ENCODE data around the gene SORBS1.

The SORBS1 gene

DNA sequence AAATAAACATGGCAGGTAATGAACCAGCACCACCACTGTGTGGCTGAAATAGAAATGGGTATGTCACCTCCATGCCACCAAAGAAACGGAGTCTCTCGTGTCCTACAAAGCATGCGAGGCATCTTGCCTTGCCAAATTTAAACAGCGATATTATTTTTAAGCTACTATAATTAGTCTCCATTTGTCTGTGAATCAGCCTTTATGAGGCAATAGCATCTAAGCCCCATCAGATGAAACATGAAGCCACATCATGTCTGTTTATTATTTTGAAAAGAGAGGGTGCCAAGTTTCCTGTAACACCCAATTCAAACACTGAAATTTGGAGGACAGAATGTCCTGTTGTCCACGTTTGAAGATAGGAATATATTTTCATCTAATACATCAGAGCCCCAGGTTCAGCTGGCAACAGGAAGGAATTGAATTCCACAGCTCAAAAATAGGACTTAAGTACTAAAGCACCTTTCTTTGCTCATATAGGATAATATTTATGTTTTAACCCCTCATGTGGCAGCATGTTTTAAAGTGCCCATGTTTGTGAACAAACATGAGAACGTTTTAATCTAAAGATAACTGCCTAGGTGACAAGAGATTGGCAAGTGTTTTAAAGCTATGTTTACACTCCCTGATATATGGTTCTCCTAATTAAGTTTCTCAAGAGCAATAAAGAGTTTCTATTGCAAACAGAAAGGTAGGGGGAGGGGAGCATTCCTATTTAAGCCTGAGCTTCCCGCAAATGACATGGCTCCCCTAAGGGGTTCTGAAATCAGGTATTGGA is 86.8 kb downstream of the SORBS1 start:
- H3K79me2 ChIP-seq (ENCODE audit: insufficient read depth, low read length) = no peaks in the 10 kb centered on the region
- no peaks in the 10 kb centered on the region for H3K36me3 ChIP-seq (ENCODE audit: low read length)
- H2AFZ ChIP-seq (ENCODE audit: low read depth, low read length, severe bottlenecking) = no peak overlapping the region
- TF ChIP-seq, protein P1, sequence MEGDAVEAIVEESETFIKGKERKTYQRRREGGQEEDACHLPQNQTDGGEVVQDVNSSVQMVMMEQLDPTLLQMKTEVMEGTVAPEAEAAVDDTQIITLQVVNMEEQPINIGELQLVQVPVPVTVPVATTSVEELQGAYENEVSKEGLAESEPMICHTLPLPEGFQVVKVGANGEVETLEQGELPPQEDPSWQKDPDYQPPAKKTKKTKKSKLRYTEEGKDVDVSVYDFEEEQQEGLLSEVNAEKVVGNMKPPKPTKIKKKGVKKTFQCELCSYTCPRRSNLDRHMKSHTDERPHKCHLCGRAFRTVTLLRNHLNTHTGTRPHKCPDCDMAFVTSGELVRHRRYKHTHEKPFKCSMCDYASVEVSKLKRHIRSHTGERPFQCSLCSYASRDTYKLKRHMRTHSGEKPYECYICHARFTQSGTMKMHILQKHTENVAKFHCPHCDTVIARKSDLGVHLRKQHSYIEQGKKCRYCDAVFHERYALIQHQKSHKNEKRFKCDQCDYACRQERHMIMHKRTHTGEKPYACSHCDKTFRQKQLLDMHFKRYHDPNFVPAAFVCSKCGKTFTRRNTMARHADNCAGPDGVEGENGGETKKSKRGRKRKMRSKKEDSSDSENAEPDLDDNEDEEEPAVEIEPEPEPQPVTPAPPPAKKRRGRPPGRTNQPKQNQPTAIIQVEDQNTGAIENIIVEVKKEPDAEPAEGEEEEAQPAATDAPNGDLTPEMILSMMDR (IDR thresholded peaks at IDR 0.05; ENCODE audit: insufficient read depth, low read length, poor library complexity, severe bottlenecking) = no peak
- TF ChIP-seq EZH2phosphoT487 (conservative IDR thresholded peaks at IDR 0.05; ENCODE audit: low read length) = no peak
- H3F3A ChIP-seq (ENCODE audit: insufficient read depth) = no peaks in the 10 kb centered on the region
- H3K27ac ChIP-seq (ENCODE audit: low read depth, low read length) = no peak overlapping the region
- H3K9me3 ChIP-seq (ENCODE audit: insufficient read depth, low read length) = no peaks in the 10 kb centered on the region
- no peak overlapping the region for H3K9ac ChIP-seq (ENCODE audit: low read length)
- H3K4me2 ChIP-seq (ENCODE audit: low read depth, low read length, poor library complexity, severe bottlenecking) = no peak overlapping the region
- no peak overlapping the region for H3K4me3 ChIP-seq (ENCODE audit: insufficient read depth, low read length, poor library complexity, severe bottlenecking)
- H3K27me3 ChIP-seq (ENCODE audit: low read length) = no peaks in the 10 kb centered on the region
- no peaks in the 10 kb centered on the region for H3K9me2 ChIP-seq (replicated peaks; ENCODE audit: insufficient read depth, low read length)
- no peaks in the 10 kb centered on the region for H4K20me1 ChIP-seq (ENCODE audit: low read depth, low read length)

DNA sequence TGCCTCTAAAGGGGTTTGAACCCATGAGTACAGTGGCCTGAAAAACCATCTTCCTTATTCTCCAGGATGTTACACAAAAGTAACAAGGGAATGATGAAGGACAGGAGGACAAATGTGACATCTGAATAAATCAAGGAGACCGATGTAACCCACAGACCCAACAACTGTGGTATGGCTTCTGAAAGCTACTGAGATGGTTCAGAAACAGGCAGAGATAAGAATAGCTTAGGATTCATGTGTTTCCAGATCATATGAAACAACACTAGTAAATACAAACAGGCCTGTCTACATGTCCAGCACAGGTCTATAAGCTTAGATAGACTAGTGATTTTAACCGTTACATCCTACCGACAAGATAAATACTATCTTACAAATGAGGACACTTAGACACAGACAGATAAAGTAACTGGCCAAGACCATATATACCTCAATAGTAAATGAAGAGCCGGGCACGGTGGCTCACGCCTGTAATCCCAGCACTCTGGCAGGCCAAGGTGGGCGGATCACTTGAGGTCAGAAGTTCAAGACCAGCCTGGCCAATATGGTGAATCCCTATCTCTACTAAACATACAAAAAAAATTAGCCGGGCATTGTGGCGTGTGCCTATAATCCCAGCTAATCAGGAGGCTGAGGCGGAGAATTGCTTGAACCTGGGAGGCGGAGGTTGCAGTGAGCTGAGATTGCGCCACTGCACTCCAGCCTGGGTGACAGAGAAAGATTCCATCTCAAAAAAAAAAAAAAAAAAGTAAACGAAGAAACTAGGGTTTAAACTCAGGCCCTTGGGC is 88.7 kb downstream of the SORBS1 start:
- Histone ChIP-seq H3K4me3 (ENCODE audit: insufficient read depth, low read length, poor library complexity, severe bottlenecking) (no peak overlapping the region), H3K36me3 (ENCODE audit: low read length) (no peaks in the 10 kb centered on the region), H3K27ac (ENCODE audit: low read depth, low read length) (no peak overlapping the region), H3K79me2 (ENCODE audit: insufficient read depth, low read length) (no peaks in the 10 kb centered on the region), H4K20me1 (ENCODE audit: low read depth, low read length) (no peaks in the 10 kb centered on the region), H3K27me3 (ENCODE audit: low read length) (no peaks in the 10 kb centered on the region), H3K9ac (ENCODE audit: low read length) (no peak overlapping the region), H3K4me2 (ENCODE audit: low read depth, low read length, poor library complexity, severe bottlenecking) (no peak overlapping the region), H3K9me2 (replicated peaks; ENCODE audit: insufficient read depth, low read length) (no peaks in the 10 kb centered on the region), H2AFZ (ENCODE audit: low read depth, low read length, severe bottlenecking) (no peak overlapping the region), H3K9me3 (ENCODE audit: insufficient read depth, low read length) (no peaks in the 10 kb centered on the region), H3F3A (ENCODE audit: insufficient read depth) (no peaks in the 10 kb centered on the region)
- no peak for TF ChIP-seq EZH2phosphoT487 (conservative IDR thresholded peaks at IDR 0.05; ENCODE audit: low read length)
- TF ChIP-seq, protein P1 (IDR thresholded peaks at IDR 0.05; ENCODE audit: insufficient read depth, low read length, poor library complexity, severe bottlenecking) = no peak

DNA sequence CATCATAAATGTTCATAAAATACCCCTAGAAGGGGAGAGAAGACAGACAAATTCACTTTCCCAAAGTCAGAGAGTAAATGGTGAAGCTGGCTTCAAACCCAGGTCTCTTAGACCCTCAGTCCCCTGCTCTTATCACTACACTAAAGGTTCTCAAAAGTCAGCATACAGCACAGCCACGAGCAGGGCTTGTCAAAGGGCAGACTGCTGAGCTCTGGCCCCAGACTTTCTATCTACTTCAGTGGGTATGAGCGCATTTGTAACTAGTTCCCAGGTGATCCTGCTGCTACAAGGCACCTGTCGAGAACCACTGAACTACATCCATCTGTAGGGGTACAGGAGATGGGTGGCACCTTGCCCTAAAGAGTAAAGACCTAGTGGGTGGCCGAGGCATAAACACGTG is 91.5 kb downstream of the SORBS1 start:
- H3K9me3 ChIP-seq (ENCODE audit: insufficient read depth, low read length) = no peaks in the 10 kb centered on the region
- no peak overlapping the region for H3K9ac ChIP-seq (ENCODE audit: low read length)
- H3K27me3 ChIP-seq (ENCODE audit: low read length) = no peaks in the 10 kb centered on the region
- H3K27ac ChIP-seq (ENCODE audit: low read depth, low read length) = no peak overlapping the region
- H3K79me2 ChIP-seq (ENCODE audit: insufficient read depth, low read length) = no peaks in the 10 kb centered on the region
- H3K36me3 ChIP-seq (ENCODE audit: low read length) = no peaks in the 10 kb centered on the region
- no peak for TF ChIP-seq EZH2phosphoT487 (conservative IDR thresholded peaks at IDR 0.05; ENCODE audit: low read length)
- TF ChIP-seq, protein P1 (IDR thresholded peaks at IDR 0.05; ENCODE audit: insufficient read depth, low read length, poor library complexity, severe bottlenecking) = no peak
- no peaks in the 10 kb centered on the region for H4K20me1 ChIP-seq (ENCODE audit: low read depth, low read length)
- no peak overlapping the region for H3K4me3 ChIP-seq (ENCODE audit: insufficient read depth, low read length, poor library complexity, severe bottlenecking)
- no peaks in the 10 kb centered on the region for H3F3A ChIP-seq (ENCODE audit: insufficient read depth)
- H2AFZ ChIP-seq (ENCODE audit: low read depth, low read length, severe bottlenecking) = no peak overlapping the region
- no peaks in the 10 kb centered on the region for H3K9me2 ChIP-seq (replicated peaks; ENCODE audit: insufficient read depth, low read length)
- no peak overlapping the region for H3K4me2 ChIP-seq (ENCODE audit: low read depth, low read length, poor library complexity, severe bottlenecking)

Measured in SU-DHL-6 (cell line).